ENCODE measurements around the gene CCNYL1. TPM values are rescaled to one million over a fixed set of nuclear protein-coding genes. Genes with fewer than 3 reads are reported as not detected.

The CCNYL1 gene
- polyA plus RNA-seq, 4 donors, result 16.8 to 23.1 (median 20.4) TPM

DNA sequence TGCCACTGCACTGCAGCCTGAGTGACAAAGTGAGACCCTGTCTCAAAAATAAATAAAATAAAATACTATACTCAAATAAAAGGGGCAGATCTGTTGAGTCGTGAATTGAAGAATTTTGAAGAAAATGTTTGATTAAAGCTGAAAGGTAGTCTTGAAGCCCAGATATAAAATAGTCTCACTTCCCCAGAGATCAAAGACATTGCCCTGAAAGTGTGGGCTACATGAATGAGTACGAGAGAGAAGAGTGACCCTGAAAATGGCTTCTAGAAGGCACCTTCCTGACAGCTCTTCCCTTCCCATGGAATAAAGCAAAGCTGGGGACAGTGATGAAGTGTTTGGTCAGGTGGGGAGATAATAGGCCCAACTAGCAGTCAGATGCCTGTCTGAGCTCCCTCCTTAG is 72.1 kb downstream of the CCNYL1 start:
- DNase-seq (ENCODE audit: low read depth in 4 of 4, low spot score in 3 of 4), result no peak

DNA sequence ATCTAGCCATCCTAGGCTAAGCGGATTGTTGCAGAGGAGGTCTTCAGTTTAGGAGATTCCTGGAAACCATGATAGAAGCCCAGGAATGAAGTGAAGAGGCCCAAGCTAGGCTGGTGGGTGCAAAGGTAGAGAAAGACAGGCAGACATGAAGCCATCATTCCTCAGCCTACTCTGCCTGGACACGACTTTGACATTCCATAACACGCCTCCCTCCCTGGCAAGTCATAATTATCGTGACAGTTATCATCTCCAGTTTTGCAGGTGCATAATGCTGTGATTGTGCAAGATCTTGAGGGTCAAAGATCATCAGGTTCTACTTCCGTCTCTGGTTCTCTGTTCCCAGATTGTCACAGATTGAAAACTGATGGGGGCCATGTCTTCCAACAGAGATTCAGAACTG is 73.5 kb downstream of the CCNYL1 start:
- no peak for DNase-seq (ENCODE audit: low read depth in 4 of 4, low spot score in 3 of 4)

DNA sequence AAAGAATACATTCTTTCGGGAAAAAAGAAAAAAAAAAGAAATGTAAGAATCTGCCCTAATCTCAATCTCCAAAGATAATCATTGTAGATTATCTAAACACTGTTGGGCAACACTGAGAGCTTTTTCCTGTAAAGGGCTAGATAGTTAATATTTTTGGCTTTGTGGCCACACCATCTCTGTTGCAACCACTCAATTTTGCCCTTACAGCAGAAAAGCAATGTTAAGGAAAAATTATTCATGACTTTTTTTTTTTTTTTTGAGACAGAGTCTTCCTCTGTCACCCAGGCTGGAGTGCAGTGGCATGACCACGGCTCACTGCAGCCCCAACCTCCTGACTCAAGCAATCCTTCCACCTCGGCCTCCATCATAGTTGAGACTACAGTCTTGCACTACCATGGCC is 75.6 kb downstream of the CCNYL1 start:
- no peak for DNase-seq (ENCODE audit: low read depth in 4 of 4, low spot score in 3 of 4)

DNA sequence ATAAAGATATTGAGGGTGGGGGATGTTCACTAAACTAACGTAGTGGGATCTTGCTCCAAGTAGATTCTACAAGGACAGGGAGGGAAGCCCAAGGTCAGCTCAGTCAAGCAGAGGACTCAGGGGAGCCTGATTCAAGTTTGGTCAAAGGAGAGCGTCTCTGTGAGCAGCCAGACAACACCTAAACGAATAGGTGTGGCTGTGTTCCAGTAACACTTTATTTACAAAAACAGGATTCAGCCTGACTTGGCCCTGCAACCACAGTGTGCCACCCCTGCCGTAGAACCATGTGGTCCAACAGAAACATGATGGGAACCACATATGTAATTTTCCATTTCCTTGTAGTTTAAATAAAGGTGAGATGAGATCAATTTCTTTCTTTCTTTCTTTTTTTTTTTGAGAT is 76.4 kb downstream of the CCNYL1 start:
- no peak for DNase-seq (ENCODE audit: low read depth in 4 of 4, low spot score in 3 of 4)

DNA sequence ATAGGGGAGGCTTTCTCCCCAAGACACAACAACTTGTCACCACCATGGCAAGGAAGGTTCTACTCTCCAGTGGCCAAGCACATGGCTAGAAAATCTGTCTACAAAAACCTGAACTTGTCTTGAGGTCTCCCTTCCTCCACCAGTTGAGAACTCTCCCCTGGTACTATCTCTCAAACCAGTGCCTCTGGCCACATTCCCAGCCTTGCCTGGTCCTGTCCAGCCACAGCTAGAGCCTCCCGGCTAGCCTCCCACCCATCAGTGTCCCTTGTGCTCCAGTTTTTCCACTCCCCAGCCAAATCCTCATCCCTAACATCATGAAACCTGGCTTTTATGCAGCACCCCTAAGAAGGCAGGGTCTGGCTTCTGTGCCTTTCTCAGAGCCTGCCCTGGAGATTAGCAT is 79.5 kb downstream of the CCNYL1 start:
- DNase-seq (ENCODE audit: low read depth in 4 of 4, low spot score in 3 of 4), result no peak

DNA sequence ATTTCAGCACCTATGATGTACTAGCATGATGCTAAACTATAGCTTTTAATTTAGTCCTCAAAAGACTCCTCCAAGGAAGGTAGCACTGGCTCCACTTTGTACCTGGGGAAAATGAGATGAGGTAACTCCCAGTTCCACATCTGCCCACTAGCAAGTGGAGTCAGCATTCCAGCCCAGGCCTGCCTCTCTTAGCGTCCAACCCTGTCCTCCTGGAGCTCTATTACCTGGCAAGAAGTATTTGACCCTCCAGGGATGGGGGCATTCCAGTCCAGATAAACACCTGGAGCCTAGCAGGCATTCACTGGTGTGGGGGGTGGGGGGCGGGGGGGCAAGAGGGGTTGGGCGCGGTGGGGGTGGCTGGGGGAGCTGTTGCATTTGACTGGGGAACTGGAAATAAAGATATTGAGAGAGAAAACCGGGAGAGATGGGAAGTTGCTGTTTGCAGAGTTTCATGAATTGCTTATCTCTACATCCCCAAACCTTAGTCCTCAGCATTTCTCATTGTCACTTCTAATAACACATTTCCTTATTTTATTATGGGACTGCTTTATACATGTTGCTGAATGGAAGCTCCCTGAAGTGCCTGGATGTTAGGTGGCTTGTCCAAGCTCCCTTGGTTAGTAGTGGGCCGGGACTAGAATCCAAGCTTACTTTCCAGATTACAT is 80.3 kb downstream of the CCNYL1 start:
- DNase-seq (ENCODE audit: low read depth in 4 of 4, low spot score in 3 of 4), result no peak

DNA sequence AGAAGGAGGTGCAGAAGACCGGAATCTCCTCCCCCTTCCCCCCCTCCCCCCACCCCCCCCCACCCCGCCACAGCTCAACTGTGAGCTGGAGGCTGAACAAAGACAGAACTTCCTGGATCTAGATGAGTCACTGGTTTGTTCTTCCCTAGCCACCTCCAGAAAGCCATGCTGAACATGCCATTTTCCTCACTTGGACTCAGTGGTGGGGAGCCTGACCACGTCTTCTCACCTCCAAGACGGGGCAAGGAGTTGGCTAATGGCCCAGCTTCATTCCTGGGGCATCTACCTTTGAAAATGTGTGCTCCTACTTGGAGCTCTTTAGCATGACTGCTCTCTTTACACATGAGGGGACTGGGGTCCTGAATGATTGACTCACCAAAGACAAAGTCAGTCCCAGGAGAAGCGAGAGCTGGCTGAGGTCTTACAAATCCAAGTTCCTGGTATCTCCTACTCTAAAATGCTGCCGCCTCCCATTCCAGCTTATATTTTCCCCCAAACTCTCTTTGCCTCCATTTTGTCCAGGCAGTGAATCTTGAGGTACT is 80.9 kb downstream of the CCNYL1 start:
- DNase-seq (ENCODE audit: low read depth in 4 of 4, low spot score in 3 of 4), result no peak

DNA sequence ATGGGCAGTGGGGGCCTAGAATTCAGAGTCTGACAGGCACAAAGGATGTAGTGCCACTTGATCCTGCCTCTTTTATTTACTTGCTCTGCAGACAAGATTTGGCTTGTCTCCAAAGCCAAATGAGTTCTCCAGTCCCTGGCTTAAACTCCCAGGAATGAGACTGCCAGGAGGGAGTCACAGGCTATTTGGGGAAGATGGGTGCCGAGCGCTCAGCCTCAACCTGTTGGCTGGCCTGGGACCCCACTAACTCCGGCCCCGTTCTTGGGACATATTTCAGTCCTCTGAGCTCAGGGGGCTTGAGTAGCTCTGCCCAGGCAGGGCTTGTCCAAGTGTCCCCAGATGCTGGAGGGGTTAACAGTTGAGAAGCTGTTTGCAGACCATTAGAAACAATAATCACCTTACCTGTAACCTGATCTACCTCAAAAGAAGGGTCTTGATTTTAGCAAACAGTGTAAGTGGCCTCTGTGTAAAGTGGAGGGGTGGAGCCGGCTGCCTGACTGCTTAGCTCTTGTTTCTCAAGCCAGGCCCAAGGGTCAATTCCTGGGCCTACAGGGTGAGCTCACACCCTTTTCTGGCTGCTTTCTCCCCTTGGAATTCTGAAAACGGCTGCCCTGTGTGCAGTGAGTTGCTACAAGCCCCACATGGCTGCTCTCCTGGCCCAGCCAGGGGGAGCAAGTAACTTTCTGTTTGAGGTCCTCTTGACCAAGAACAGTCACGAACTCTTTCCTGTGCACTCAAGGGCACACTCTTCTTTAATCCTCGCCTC is 85.3 kb downstream of the CCNYL1 start:
- peak in 1 of 4 donors; percentile 45 for DNase-seq (ENCODE audit: low read depth in 4 of 4, low spot score in 3 of 4)

DNA sequence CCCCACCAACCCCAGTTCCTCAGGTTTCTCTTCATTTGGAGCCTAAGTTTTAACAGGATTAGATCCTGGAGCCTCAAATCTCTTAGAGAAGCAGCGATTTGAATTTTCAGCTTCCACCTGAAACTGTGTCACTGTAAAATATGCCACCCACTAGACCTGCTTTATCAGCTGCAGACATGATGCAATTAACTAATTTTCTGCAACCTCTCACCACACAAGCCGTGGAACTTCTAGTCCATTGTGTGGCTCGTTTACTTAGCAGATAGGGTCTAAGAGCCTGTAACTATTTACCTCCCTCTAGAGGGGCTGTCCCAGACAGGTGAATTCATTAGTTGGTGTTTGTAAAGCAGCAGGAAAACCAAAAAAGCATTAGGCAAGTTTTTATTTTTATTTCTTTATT is 89.8 kb downstream of the CCNYL1 start:
- DNase-seq (ENCODE audit: low read depth in 4 of 4, low spot score in 3 of 4), result no peak

DNA sequence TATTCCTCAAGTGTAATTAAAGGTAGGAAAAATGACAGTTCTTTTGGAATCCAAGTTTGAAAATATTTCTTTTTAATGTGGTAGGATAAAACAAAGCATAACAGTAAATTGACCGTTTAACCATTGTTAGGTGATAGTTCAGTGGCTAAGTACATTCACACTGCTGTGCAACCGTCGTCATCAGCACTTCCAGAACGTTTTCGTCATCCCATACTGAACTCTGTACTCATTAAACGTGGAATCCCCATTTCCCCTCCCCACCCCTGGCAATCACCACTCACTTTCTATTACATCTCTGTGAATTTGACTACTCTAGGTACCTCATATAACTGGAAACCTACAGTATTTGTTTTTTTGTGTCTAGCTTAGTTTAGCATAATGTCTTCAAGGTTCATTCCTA is 91.2 kb downstream of the CCNYL1 start:
- no peak for DNase-seq (ENCODE audit: low read depth in 4 of 4, low spot score in 3 of 4)

Other genes starting within 250 kb of the CCNYL1 start
- 10 to 100 TPM; 60.7 to 74.9 (median 70.8) TPM for gene CREB1, start 181.7 kb upstream of the CCNYL1 start, polyA plus RNA-seq (ENCODE audit: insufficient read length in 4 of 4)
- 10 to 100 TPM; 30.1 to 35.0 (median 31.6) TPM for gene METTL21A, start 86.2 kb upstream of the CCNYL1 start, polyA plus RNA-seq (ENCODE audit: insufficient read length in 4 of 4)
- gene FZD5, start 58.3 kb downstream of the CCNYL1 start, polyA plus RNA-seq (ENCODE audit: insufficient read length in 4 of 4), result 10 to 100 TPM; 12.2 to 15.7 (median 13.6) TPM

Measured in right renal pelvis (tissue), 4 donors.